Chondrocyte (in vitro differentiated cells): ENCODE data around the gene CECR2. TPM values are rescaled to one million over a fixed set of nuclear protein-coding genes. Genes with fewer than 3 reads are reported as not detected.
"Not testable (repeated sequence)": the region's sequence is repeated elsewhere in the genome, so short reads cannot be mapped to it uniquely, and the experiment has no call there.

ENCODE experiments used
- DNase-seq: peaks from one replicate; pipeline ENCODE4 v3.0.0; 2021; ENCODE audit warnings: mixed read lengths, low spot score
- H3K27ac Mint-ChIP-seq: one replicate; pipeline ENCODE4 v1.8.0; 2021; ENCODE audit warnings: mild to moderate bottlenecking, moderate library complexity, mixed read lengths; ENCODE audit not compliant: unreplicated experiment
- H3K27me3 Mint-ChIP-seq: 2 replicates; pipeline ENCODE4 v1.8.0; 2021; ENCODE audit warnings: low read depth, mixed read lengths
- H3K36me3 Mint-ChIP-seq: 2 replicates; pipeline ENCODE4 v1.8.0; 2021; ENCODE audit warnings: low read depth, mixed read lengths
- H3K4me1 Mint-ChIP-seq: 2 replicates; pipeline ENCODE4 v1.8.0; 2021; ENCODE audit warnings: low read depth, mild to moderate bottlenecking, mixed read lengths
- H3K4me3 Mint-ChIP-seq: one replicate; pipeline ENCODE4 v1.8.0; 2021; ENCODE audit warnings: mild to moderate bottlenecking, moderate library complexity, mixed read lengths; ENCODE audit not compliant: unreplicated experiment
- H3K9me3 Mint-ChIP-seq: 2 replicates; pipeline ENCODE4 v1.8.0; 2021; ENCODE audit warnings: low read depth, mixed read lengths
- total RNA-seq: library from RNA; stranded (reverse); gene quantifications from 3 replicates; pipeline ENCODE4 v1.2.1, GENCODE V29; 2021
- TF ChIP-seq, protein P1 (sequence below): fragments of 200-600 bp; sonication (generic); IDR thresholded peaks from 2 replicates; pipeline ENCODE4 v1.5.0; 2021; ENCODE audit warnings: antibody characterized with exemption, mild to moderate bottlenecking, moderate library complexity

Gene CECR2
- total RNA-seq, 1 donor from 2014 or later: 0.20 TPM

DNA sequence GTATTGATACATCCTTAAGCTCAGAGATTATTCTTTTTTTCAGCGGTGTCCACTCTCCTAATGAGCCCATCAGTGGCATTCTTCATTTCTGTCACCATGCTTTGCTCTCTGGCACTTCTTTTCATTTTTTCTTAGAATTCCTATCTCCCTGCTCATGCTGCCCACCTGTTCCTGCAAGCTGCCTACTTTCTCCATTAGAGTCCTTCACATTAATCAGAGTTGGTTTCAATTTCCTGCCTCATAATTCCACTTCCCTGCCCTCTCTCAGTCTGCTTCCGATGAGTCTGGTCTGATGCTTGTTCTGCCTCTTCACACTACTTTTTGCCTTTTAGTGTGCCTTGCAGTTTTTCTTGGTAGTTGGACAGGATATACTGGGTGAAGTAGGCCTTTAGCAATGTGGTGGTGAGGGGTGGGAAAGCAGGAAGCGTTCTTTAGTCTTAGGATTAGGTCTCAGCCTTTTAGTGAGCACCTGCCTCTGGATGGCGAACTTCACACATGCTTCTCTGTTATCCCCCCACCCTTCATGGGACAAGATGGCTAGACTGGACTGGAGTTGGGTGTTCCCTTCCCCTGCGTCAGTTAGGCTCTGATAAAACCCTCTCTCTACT lies 53.6 kb downstream of the CECR2 start:
- Mint-ChIP-seq H3K4me1 (no peaks in the 10 kb centered on the region), H3K4me3 (no peak overlapping the region), H3K27ac (no peak overlapping the region), H3K36me3 (no peaks in the 10 kb centered on the region), H3K9me3 (no peaks in the 10 kb centered on the region), H3K27me3 (no peaks in the 10 kb centered on the region)
- TF ChIP-seq, protein P1, sequence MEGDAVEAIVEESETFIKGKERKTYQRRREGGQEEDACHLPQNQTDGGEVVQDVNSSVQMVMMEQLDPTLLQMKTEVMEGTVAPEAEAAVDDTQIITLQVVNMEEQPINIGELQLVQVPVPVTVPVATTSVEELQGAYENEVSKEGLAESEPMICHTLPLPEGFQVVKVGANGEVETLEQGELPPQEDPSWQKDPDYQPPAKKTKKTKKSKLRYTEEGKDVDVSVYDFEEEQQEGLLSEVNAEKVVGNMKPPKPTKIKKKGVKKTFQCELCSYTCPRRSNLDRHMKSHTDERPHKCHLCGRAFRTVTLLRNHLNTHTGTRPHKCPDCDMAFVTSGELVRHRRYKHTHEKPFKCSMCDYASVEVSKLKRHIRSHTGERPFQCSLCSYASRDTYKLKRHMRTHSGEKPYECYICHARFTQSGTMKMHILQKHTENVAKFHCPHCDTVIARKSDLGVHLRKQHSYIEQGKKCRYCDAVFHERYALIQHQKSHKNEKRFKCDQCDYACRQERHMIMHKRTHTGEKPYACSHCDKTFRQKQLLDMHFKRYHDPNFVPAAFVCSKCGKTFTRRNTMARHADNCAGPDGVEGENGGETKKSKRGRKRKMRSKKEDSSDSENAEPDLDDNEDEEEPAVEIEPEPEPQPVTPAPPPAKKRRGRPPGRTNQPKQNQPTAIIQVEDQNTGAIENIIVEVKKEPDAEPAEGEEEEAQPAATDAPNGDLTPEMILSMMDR: no peak
- no peak for DNase-seq

DNA sequence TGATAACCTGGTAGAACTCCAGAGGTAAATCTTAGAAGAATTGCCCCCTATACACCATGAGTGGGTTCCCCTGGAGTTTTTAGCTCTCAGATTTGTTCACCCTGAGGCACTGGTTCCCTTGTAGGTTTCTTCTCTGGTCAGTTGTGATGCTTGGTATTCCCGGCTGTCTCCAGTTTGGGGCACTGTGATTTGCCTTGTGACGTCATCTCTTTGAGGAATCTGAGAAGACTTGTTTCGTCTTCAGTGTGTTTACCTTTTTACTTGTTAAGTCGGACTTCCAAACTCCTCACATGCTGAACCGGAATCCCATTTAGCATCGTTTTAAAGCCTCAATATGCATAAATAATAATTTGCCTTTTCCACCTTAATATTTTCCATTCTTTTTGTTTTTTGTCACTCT lies 54.4 kb downstream of the CECR2 start:
- Mint-ChIP-seq H3K27me3 (no peaks in the 10 kb centered on the region), H3K4me1 (no peaks in the 10 kb centered on the region), H3K9me3 (no peaks in the 10 kb centered on the region), H3K27ac (no peak overlapping the region), H3K36me3 (no peaks in the 10 kb centered on the region), H3K4me3 (no peak overlapping the region)
- TF ChIP-seq, protein P1: no peak
- no peak for DNase-seq

DNA sequence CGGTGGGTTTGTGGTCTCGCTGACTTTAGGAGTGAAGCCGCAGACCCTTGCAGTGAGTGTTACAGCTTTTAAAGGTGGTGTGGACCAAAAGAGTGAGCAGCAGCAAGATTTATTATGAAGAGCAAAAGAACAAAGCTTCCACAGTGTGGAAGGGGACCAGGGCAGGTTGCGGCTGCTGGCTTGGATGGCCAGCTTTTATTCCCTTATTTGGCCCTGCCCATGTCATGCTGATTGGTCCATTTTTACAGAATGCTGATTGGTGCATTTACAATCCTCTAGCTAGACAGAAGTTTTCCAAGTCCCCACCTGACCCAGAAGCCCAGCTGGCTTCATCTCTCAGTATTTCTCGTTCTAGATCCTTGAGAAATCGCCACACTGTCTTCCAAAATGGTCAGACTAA lies 58.3 kb downstream of the CECR2 start:
- not testable (repeated sequence) for H3K27ac Mint-ChIP-seq

DNA sequence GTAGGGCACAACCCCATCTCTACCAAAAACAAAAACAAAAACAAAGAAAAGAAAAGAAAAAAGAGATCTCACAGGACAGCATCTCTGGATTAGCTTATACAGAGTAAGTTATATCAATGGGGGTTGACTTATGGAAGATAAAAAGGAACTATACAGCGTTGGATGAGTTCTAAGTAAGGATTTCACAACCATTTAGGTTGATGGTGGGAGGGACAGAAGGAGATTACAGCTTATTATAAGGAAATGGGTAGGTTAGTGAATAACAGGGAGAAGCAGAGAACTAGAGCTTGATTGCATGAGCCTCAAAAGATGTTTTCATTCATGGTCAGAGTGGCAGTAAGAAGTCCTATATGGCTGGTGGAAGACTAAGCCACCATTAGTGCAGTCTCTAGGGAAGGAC lies 60.3 kb downstream of the CECR2 start:
- TF ChIP-seq, protein P1: no peak
- Mint-ChIP-seq H3K27me3 (no peaks in the 10 kb centered on the region), H3K27ac (no peak overlapping the region), H3K4me3 (no peak overlapping the region), H3K9me3 (no peaks in the 10 kb centered on the region), H3K4me1 (peaks cover 11% of the 10 kb centered on the region), H3K36me3 (no peaks in the 10 kb centered on the region)
- no peak for DNase-seq

More for the DNA sequence above, 58.3 kb downstream of the CECR2 start:
- H3K4me3 Mint-ChIP-seq, H3K9me3 Mint-ChIP-seq, DNase-seq, H3K36me3 Mint-ChIP-seq, H3K27me3 Mint-ChIP-seq: not testable (repeated sequence)
- H3K4me1 Mint-ChIP-seq: peaks cover 11% of the 10 kb centered on the region

DNA sequence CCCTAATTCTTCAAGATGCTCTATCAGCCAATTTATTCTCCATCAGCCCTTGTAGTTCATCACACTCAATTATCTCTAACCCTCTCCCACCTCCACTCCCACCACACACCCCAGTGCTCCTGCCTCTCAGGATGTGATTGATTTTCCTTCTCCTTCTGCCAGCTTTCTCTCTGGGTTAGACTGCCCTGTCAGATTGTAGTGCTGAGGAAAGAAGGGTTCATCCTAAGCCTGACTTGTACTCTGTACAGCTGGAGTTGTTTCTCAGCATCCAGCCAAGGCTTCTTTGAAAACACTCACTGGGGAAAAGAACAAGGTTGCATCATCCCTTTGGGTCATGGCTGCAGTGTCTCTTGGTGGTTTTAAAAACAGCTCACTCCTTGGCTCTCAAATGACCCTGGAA lies 61.2 kb downstream of the CECR2 start:
- H3K27ac Mint-ChIP-seq: no peak overlapping the region
- no peaks in the 10 kb centered on the region for H3K36me3 Mint-ChIP-seq
- DNase-seq: no peak
- no peaks in the 10 kb centered on the region for H3K9me3 Mint-ChIP-seq
- no peak overlapping the region for H3K4me3 Mint-ChIP-seq
- peaks cover 19% of the 10 kb centered on the region for H3K4me1 Mint-ChIP-seq
- TF ChIP-seq, protein P1: no peak
- no peaks in the 10 kb centered on the region for H3K27me3 Mint-ChIP-seq

DNA sequence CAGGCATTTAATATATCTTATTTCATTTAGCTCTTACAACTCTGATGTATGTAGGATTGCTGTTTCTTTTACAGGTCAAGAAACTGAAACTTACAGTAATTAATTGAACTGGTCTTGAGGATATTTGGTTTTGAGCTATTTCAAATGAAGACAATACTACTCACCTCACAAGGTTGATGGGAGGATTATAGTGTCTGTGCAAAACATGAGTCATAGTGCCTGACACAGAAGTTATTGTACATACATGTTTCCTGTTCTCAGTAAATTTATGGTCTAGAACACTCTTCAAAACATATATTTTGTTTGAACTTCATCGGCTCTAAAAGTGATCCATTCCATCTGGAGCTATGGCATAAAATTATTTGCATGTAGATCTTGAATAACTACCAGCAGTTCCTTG lies 61.9 kb downstream of the CECR2 start:
- H3K4me3 Mint-ChIP-seq: no peak overlapping the region
- TF ChIP-seq, protein P1: no peak
- H3K4me1 Mint-ChIP-seq: peaks cover 21% of the 10 kb centered on the region
- no peak overlapping the region for H3K27ac Mint-ChIP-seq
- no peak for DNase-seq
- no peaks in the 10 kb centered on the region for H3K27me3 Mint-ChIP-seq
- no peaks in the 10 kb centered on the region for H3K9me3 Mint-ChIP-seq
- no peaks in the 10 kb centered on the region for H3K36me3 Mint-ChIP-seq
